ENCODE data around the gene ANXA4.
A peak's percentile ranks its signal among the peaks of the same experiment; 100 is the strongest.
"Not testable (repeated sequence)": the region's sequence is repeated elsewhere in the genome, so short reads cannot be mapped to it uniquely, and the experiment has no call there.

The ANXA4 gene

DNA sequence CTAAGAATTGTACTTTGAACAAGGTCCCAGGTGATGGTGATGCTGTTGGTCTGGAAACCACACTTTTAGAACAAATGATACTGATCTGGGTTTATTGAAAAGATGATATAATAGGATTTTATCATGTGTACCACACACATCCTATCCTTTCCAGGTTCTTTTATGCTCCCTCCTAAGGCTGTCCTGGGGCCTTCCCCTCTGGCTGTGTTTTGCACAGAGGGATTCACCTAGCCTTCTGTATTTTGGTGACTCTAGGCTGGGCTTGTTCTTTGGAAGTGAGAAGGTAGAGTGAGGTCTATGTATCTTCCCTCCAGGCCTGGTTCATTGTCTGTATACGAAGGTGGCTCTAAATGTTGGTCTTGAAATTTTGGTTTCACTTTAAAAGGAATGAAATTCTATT is 12.7 kb downstream of the ANXA4 start:
- H3K27ac ChIP-seq, result peak overlapping the region; percentile 73

GRCh38 chr2:69755862-69756467 is 14.0 kb downstream of the ANXA4 start:
- peaks cover 9% of the 10 kb centered on the region for H3K36me3 ChIP-seq
- H3K9me3 ChIP-seq, result no peaks in the 10 kb centered on the region
- no peak overlapping the region for H3K4me3 ChIP-seq (ENCODE audit: low read depth in 1 of 2, low read length in 1 of 2)
- no peak for TF ChIP-seq CTCF (IDR thresholded peaks at IDR 0.05)
- H3K4me1 ChIP-seq (ENCODE audit: control insufficient read depth in 1 of 2, insufficient read depth in 1 of 2, low read depth in 1 of 2, low read length in 1 of 2), result peaks cover 50% of the 10 kb centered on the region in 2 experiments
- H3K27ac ChIP-seq, result peak overlapping the region; percentile 24
- H3K27me3 ChIP-seq, result no peaks in the 10 kb centered on the region

More for the DNA sequence above, 12.7 kb downstream of the ANXA4 start:
- Histone ChIP-seq H3K4me3 (ENCODE audit: low read depth in 1 of 2, low read length in 1 of 2) (peak overlapping the region in 1 of 2 experiments; percentile 12), H3K36me3 (peaks cover 9% of the 10 kb centered on the region), H3K27me3 (no peaks in the 10 kb centered on the region), H3K4me1 (ENCODE audit: control insufficient read depth in 1 of 2, insufficient read depth in 1 of 2, low read depth in 1 of 2, low read length in 1 of 2) (peaks cover 57 to 59% of the 10 kb centered on the region in 2 experiments), H3K9me3 (no peaks in the 10 kb centered on the region)
- TF ChIP-seq CTCF (IDR thresholded peaks at IDR 0.05), result no peak

DNA sequence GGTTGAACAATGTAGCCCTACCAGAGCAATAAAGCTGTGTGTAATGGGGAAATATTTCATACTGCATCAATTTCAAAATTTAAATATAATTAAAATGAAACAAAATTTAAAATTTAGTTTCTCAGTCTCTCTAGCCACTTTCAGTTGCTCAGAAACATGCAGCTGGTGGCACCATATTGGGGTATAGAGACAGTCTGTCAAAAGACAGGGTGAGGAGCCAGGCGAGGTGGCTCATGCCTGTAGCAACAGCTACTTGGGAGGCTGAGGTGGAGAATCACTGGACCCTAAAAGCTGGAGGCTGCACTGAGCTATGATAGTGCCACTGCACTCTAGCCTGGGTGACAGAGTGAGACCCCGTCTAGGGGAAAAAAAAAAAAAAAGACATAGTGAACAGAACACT is 20.1 kb downstream of the ANXA4 start:
- no peaks in the 10 kb centered on the region for H3K27me3 ChIP-seq
- H3K9me3 ChIP-seq, result no peaks in the 10 kb centered on the region
- no peak overlapping the region for H3K27ac ChIP-seq
- no peak for TF ChIP-seq CTCF (IDR thresholded peaks at IDR 0.05)
- peaks cover 9% of the 10 kb centered on the region for H3K36me3 ChIP-seq
- H3K4me3 ChIP-seq (ENCODE audit: low read depth in 1 of 2, low read length in 1 of 2), result no peak overlapping the region
- H3K4me1 ChIP-seq (ENCODE audit: control insufficient read depth in 1 of 2, insufficient read depth in 1 of 2, low read depth in 1 of 2, low read length in 1 of 2), result peaks cover 2 to 15% of the 10 kb centered on the region in 2 experiments

DNA sequence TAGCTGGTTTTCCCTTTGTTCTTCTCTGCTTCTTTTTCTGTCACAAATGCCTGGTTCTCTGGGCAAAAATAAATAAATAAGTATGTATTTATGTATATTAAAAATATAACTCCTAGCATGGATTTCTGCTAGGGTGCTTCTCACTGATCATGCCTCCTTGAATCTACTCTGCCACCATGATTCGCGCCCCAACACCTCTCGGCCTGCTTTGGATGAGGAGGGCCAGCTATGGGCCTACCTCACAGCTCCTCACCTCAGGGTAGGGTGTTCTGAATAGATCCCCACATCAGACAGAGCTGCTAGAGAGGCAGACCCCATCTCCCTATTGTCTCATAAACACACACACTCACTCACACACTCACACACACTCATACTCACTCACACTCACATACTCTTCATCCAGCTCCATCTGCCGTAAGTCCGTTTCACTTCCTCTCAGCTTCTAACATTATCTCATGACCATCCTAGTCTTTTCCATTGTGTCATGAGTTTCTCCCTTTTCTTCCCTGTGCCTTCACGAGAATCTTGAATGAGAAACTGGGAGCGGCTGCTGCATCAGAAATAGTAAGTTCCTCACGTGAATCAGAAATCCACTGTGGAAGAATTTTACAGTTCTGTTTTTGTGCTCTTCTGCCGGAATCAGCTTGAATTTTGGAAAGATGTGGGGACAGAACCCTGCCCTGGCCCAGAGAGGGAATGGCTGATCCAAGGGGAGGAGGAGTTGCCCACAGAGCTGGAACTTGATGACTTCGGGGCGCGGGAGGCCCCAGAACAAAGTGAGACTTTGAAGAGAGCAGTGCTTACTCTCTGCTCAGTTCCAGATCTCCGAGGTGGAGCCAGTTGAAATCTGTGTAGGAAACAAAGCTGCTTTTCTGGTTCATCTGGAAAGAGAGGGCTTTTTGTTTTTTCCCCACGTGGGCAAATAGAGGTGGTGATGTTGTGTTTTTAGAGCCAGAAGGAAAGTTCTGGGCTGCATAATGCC is 20.9 kb downstream of the ANXA4 start:
- H3K27ac ChIP-seq, result no peak overlapping the region
- H3K27me3 ChIP-seq, result no peaks in the 10 kb centered on the region
- no peak for TF ChIP-seq CTCF (IDR thresholded peaks at IDR 0.05)
- peaks cover 2 to 15% of the 10 kb centered on the region in 2 experiments for H3K4me1 ChIP-seq (ENCODE audit: control insufficient read depth in 1 of 2, insufficient read depth in 1 of 2, low read depth in 1 of 2, low read length in 1 of 2)
- H3K4me3 ChIP-seq (ENCODE audit: low read depth in 1 of 2, low read length in 1 of 2), result no peak overlapping the region
- no peaks in the 10 kb centered on the region for H3K9me3 ChIP-seq
- H3K36me3 ChIP-seq, result peaks cover 9% of the 10 kb centered on the region

- not testable (repeated sequence) for H3K36me3 ChIP-seq; H3K27me3 ChIP-seq; H3K4me3 ChIP-seq (ENCODE audit: low read depth in 1 of 2, low read length in 1 of 2); H3K27ac ChIP-seq; H3K9me3 ChIP-seq
- H3K4me1 ChIP-seq (ENCODE audit: control insufficient read depth in 1 of 2, insufficient read depth in 1 of 2, low read depth in 1 of 2, low read length in 1 of 2), result peaks cover 2 to 15% of the 10 kb centered on the region in 2 experiments
Measured at GRCh38 chr2:69763831-69764230, 21.9 kb downstream of the ANXA4 start.
